HG03108 (cell line): ENCODE data around the gene ST3GAL5.

ENCODE experiments used
- ATAC-seq: cut with Tn5 transposase; IDR thresholded peaks from one replicate; pipeline ENCODE4 v1.9.1; 2021; ENCODE audit warnings: moderate library complexity; ENCODE audit not compliant: unreplicated experiment

ST3GAL5 gene

DNA sequence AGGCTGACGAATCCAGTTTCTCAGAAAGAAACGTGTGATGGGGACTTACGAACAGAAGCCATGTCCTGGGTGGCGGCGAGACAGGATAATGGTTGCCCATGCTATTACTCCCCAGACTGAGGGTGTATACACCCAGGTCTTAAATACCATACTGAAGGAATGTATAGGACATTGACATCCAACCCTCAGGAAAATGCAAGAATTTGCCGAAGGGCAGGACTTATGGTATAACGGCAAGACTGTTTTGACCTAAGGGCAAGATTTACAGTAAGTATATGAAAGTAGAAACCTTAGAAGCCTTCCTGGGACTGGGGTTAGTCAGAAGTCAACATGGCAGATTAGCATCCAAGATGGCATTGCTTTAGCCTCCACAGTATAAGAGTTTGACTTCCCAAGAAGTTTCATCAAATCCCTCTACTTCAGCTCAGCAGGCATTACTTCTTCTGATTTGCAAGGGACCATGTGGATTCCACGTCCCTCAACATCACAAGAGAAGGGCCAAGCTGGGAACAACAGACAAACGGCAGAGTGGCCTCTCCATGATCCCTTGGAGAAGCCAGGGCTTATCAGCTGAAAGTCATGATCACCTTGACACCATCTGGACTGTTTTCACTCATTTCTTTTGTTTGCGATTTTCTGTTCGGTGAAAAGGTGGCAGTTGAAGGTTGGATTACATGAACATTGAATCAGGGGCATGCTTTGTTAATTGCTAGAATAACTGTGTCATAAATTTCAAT lies 21.1 kb downstream of the ST3GAL5 start:
- no peak for ATAC-seq

DNA sequence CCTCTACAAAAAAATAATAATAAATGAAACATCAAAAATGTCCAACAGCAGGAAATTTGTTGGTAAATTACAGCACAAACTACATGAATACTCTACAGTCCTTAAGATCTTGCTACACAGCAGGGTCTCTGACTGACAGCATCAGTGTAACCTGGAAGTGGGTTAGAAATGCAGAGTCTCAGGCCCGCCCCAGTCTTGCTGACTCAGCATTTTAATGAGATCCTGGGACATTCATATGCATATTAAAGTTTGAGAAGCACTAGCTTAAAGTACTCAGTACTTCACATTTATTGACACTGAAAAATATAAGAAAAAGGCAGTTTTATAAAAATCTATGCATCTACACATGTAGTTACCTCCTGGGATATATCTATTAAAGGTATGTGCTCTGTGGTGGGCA lies 21.7 kb downstream of the ST3GAL5 start:
- ATAC-seq, result no peak

DNA sequence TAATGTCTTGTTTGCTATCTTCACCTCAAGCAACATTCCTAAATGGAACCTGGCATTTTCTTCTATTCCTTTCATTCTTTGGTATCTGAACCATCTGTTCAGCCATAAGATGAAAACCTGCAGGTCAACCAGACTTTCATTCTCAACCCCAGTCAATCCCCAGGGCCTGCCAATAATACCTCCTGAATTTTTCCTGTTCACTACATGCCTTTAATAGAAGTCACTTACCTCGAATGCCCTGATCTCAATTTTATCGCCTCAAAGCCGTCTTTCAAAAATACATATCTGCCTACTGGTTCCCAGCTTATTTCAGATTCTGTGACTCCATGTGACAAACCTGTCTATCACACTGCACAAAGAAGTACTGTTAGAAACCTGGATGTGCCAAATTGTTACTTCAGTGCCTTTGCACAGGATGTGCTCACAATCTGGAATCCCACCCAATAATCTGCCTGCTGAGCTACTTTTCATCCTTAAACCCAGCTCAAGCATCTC lies 22.6 kb downstream of the ST3GAL5 start:
- no peak for ATAC-seq

DNA sequence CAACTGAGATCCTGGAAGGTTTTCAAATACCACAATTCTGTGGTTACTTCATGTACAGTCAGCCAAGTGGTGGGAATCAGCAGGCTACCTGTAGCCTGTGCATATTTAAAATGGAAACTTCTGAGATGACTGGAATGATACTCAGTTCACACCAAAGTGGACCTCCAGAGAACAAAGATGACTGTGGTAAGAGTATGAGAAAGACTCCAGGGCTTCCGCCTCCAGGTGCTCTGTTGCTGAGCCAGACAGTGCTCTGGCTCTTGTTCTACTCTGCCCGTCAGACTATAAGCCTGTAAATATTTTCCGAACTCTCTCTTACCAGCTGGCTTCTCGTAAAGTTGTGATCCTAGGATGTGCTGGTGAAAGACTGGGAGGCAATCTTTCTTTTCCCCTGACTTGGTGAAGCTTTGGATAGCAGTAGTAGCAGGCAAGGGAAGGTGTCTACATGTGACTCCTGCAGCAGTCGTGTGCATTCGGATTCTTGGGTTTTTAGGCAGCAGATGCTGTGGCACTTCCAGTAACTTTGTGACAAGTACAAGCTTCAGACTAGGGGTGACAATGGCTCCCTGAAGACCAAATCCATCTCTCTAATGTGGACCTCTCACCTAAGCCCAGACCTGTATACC lies 23.1 kb downstream of the ST3GAL5 start:
- peak; percentile 65 for ATAC-seq

DNA sequence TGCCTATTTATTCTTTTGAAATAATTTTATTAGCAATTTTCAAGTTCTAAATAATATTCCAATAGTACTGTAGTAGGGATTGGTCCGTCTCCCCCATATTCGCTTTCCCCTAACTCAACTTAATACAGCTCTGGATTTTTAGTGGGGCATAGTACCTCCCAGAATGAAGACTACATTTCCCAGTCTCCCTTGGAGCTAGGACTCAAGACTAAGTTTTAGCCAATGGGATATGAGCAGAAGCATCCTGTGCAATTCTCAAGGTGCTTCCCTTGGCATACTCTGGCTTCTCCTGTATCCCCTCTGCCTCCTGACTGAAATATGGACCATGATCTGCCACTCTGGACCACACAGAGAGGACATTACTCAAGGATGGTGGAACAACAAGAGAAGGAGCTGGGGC lies 24.1 kb downstream of the ST3GAL5 start:
- ATAC-seq, result no peak

DNA sequence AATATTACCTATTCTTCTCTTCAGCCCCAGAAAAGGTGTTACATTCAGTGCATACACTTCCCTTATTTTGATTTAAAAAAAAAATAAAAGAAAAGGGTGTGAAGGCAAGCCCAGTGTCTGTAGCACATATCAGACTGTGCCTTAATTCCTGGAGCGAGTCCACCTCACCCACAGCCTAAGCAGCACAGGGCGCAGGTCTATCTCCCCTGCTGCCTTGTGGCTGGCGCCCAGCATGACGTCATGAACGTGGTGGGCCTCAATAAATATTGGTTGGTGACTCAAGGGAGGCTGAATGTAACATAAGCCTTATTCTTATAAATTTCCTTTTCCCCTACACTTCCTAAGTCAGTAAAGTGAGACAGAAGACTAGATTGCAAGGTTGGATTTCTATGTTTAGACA lies 26.4 kb downstream of the ST3GAL5 start:
- ATAC-seq, result no peak

DNA sequence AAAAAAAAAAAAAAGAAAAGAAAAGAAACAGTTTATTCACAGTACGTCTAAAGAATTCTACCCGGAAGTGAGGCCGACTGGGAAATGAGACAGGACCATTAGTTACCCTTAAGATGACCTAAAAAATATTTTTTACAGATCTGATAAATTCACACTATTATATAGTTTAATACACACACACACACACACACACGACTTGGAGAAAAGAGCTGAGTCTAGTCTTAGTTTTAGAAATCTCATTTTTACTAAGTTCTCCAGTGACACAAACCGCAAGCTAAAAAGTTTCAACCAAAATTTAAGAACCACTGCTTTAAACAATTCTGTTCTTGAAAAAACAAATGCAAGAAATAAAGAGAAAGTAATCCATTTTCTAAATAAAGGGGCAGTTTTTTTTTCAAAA lies 27.1 kb downstream of the ST3GAL5 start:
- ATAC-seq, result no peak

DNA sequence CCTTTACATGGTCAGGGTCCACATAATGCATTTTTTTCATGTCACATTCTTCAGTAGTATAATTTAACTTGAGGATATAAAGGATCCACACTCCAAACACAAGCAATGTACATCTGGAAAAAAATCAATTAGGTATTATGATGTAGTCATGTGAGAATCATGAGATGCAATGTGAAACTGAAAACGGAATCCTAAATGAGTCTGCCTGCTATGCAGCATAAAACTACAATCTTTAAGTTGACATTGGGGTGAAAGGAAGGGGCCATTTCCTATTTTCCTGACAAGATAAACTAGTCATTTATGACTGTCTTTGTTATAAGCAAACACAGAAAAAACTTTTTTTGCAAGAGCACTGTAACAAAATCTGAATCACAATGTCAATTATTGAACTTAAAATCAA lies 27.6 kb downstream of the ST3GAL5 start:
- no peak for ATAC-seq

DNA sequence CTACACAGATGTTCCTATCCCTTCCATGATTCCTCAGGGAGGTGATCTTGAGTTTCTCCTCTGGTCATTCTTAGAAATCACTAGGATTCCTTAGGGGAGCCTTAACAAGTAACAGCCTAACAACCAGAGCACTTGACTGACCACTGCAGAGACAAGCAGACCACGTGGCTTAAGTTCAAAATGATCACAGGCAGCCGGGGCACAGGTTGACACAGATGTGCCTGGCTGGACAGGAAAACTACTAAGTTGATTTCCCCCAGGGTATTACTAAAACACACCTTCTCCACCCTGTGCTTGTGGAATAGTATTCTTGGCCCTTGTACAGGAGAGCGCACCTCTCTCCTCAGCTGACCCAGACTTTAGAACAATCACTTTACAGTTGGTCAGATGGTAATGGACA lies 29.9 kb downstream of the ST3GAL5 start:
- no peak for ATAC-seq

DNA sequence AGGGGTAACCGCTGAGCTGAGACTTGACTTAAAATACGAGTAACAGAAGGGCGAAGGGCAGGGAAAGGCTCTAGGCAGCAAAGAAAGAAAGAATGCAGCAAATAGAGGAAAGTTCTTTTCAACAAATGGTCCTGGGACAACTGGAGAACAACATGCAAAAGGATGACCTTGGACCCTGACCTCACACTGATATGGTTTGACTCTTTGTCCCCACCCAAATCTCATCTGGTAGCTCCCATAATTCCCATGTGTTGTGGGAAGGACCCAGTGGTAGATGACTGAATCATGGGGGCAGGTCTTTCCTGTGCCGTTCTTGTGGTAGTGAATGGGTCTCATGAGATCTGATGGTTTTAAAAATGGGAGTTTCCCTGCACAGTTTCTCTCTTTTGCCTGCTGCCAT lies 33.9 kb downstream of the ST3GAL5 start:
- ATAC-seq, result no peak

DNA sequence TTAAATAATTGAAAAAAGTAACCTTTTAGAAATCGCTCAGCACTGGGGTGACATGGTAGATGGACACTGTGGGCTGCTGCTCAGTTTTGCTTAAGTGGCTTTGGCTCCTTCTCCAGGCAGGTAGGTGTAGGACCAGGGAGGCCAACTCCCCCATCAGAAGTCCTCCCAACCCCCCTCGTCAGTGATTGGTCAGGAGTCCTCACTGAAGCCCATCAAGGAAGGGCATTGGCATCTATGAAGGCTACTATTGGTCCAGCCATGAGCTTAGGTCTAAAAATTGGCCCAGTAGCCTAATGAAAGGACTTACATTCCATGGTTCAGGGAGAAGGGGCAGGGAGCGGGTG lies 34.7 kb downstream of the ST3GAL5 start:
- no peak for ATAC-seq

DNA sequence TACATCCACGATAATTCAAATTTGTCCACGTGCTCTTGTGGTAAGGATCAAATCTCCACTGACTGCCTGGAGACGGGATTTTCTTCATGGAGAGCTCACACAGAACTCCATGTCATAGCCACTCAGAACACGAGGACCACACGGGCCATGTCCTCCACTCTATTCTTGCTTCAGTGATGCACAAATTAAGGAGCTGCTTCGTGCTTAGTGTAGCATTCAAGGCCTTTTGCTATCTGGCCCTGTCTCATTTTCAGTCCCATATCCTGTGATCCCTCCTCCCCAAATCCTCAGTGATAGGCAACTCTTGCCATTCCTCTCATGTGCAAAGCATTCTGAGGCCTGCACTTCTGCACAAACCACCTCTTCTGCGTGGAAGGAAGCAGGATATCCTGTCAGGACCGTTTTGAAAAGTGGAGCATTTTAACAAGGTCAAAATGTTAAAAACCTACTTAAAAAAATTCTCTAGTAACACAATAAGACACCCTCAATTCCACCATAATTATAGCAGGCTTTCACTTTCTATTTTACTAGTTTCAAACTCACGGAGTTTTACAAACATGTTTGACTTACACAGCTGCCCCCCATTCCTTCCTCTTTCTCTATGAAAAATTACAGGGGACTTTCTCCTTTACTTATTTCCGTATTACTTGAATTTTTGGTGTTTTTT lies 35.2 kb downstream of the ST3GAL5 start:
- ATAC-seq, result peak; percentile 62

DNA sequence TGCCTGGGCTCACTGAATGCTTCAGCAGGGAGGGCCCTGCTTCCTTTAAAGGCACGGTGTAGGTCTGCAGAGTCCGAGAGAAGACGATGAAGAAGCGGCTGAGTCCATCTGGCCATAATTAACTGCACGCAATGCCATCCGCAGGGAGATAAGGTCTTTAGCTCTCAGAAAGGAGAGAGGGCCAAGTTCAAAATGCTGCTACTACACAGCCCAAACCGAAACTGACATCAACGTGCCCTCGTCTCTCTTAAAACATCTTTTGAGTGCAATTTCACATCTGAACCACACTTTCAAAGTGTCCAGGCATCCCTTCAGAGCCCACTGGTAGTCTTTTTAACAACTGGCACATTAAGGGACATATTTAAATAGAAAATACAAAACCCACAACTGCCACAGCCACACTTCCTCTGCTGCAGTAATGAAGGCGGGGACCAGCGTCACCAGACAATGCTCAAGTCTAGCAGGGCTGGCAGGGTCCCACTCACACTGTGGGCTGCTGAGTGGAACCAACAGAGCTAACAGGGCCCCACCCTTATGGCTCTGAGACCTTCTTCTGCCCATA lies 35.8 kb downstream of the ST3GAL5 start:
- peak; percentile 59 for ATAC-seq

DNA sequence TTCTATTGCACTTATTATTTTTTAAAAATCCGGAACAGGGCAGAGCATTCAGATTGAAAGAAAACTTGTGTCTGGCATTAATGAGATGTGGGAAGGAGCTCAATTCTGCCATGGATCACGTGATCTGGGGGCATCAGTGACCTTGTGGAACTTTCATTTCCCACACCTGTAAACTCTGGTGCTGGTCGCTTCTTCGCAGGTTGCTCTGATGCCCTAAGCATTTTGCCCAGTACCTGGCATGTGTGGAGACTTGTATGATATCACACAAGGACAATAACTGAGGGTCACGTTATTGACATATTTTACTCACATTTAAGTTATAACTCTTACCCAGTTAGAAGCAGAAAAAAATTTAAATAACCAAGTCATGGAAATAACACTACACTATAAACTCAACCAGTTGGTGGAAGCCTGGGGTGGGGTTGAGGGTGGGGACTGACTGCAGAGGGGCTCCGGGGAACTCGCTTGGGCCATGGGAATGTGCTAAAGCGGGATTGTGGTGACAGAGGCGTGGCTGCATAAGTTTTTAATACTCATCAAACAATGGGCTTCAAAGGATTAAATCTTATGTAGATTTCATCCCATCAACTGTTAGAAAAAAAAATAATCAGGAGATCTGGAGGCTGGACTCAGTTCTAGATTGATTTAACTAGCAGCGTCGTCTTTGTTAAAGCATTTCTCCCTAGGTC lies 36.5 kb downstream of the ST3GAL5 start:
- ATAC-seq, result no peak

DNA sequence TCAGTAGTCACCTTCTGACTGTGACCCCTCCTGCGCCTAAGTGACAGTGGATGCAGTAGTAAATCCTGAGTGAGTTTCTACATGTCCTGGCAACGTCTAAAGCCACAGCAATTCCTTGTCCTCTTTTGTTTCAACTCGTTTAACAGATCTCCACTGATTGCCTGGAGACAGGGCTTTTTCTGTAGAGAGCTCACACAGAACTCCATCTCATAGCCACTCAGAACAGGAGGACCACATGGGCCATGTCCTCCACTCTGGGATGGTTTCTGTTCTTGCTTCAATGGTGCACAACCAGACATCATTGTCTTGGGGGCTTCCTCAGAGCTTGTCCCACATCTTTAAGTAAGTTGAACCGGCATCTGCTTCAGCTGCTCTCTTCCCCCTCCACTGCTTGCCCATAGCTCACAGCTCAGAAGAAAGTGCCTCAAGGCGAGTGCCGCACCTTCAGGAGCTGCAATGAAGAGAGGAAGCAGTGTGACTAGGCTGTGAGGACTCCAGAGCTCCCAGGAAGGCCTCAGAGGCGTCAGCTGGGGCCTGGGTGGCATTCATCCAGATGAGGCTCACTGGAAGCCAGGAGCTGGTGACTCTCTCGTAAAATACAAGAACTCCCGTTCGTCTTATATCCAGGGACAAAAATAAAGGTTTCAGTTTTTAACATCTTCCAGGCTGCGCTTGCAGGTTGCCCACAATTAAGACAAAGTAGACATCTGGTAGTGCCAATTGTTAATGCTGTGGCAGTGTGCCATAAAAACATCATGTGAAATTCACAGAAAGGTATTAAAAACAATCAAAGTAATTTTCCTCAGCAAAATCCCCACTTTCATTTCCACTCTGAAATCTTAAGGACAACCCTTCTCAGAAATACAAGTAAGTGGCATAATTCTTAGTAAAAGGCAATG lies 37.3 kb downstream of the ST3GAL5 start:
- no peak for ATAC-seq

DNA sequence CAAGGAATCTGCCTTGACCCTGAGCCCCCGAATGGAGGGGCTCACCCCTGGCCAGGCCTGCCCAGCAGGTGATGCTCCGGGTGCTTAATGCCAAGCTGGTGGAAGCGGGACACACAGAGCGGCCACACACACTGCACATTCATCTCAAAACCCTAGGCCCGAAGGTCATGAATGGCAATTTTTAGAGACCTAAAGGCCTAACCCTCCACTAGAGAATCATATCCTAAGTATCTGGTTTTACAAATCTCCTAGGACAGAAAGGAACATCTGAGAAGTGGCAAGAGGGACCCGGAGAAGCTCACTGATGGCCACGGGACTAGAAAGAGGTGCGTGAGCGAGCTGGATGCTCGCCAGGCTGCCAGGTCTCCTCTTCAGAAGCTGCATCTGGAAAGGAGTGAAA lies 38.3 kb downstream of the ST3GAL5 start:
- no peak for ATAC-seq

DNA sequence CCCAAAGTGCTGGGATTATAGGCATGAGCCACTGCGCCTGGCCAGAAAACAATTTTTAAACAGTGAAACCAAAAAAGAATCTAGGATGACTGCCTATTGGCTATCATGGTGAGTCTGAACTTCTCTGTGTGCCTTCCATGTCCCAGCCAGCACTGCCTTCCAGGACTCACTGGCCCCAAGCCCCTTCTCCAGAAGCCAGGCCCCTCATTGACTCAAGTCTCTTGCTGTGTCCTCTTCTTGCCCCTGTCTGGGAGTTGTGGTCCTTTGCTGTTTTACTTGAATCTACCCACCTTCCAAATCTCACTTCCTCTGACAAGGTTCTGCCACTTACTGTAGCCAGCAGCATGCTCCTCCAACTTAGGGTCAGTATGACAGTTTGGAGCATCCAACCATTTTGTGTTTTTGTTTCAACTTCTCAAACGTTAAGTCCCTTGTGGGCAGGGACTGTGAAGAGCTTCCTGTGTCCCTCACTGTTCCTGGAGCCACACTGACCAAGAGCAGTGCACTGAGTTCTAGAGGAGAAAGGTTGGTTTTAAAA lies 41.7 kb downstream of the ST3GAL5 start:
- no peak for ATAC-seq

DNA sequence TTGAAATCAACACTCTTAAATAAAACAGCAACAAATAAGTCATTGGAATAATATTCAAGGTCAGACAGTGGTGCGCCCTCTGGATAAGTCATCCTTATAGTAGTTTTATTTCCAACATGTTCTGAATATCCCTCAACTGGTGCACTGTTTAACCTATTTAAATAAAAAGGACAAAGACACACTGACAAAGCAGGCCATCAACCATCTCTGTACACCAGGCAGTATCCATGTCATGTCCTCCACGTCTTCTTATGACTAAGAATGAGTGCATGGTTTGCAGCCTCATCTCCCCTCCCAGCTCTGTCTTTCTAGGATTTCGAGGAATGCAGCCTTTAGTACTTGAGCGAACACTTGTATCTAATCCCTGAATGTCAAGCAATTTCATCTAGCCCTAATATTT lies 42.4 kb downstream of the ST3GAL5 start:
- ATAC-seq, result no peak

DNA sequence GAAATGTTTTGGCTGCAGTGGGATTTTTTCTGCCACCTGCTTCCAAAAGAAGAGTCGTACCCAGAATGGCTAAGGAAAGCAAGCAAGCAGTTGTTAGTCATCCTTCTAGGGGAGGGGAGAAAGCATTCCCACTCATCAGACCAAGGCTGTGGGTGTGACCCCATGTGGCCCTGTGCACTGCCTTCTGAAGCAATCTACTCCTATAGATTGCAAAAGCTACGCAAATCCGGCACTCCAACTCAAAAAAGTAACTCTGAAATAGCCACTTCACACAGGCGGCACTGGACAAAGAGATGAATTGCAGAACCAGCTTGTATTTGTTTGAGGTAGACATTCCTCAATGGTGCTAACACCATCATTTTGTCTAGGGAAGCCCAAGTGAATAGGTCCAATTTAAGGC lies 44.3 kb downstream of the ST3GAL5 start:
- ATAC-seq, result no peak

DNA sequence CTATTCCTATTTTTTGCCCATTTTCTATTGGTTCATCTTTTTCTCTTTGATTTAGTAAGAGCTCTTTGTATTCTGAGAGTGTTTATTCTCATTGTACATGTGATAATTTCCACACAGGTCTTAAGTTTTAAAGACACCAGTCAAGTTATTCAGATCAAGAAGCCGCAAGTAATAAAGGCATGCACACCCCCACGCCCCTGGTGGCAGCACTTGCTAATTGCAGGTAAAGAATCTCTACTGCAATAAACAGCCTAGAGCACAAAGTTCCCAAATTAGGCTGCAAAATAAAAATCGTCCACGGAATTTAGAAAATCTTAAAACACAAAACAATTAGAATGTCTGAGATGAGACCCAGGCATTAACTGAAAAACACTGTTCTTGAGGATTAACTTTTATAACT lies 45.2 kb downstream of the ST3GAL5 start:
- ATAC-seq, result no peak
